Measurements from ENCODE around the gene NDUFS5.
A peak's percentile ranks its signal among the peaks of the same experiment; 100 is the strongest.

The NDUFS5 gene

GRCh38 chr1:39076799-39077148 is 50.6 kb downstream of the NDUFS5 start:
- TF ChIP-seq FOXM1 (IDR thresholded peaks at IDR 0.05; ENCODE audit: borderline replicate concordance) (no peak), ZNF384 (IDR thresholded peaks at IDR 0.05) (no peak), TARDBP (IDR thresholded peaks at IDR 0.05) (no peak), ELF4 (IDR thresholded peaks at IDR 0.05) (no peak), SP1 (IDR thresholded peaks at IDR 0.05) (no peak), BHLHE40 (IDR thresholded peaks at IDR 0.05; ENCODE audit: borderline replicate concordance) (no peak), LEF1 (IDR thresholded peaks at IDR 0.05; ENCODE audit: borderline replicate concordance) (no peak), ARNT (IDR thresholded peaks at IDR 0.05) (no peak), CTBP1 (IDR thresholded peaks at IDR 0.05; ENCODE audit: borderline replicate concordance) (no peak), FOXA1 (IDR thresholded peaks at IDR 0.05) (no peak), NFRKB (IDR thresholded peaks at IDR 0.05) (no peak), FOXK2 (IDR thresholded peaks at IDR 0.05) (no peak), L3MBTL2 (conservative IDR thresholded peaks at IDR 0.05) (no peak), HDGF (IDR thresholded peaks at IDR 0.05; ENCODE audit: borderline replicate concordance) (no peak), SUZ12 (IDR thresholded peaks at IDR 0.05) (no peak)
- TF ChIP-seq, protein P1, sequence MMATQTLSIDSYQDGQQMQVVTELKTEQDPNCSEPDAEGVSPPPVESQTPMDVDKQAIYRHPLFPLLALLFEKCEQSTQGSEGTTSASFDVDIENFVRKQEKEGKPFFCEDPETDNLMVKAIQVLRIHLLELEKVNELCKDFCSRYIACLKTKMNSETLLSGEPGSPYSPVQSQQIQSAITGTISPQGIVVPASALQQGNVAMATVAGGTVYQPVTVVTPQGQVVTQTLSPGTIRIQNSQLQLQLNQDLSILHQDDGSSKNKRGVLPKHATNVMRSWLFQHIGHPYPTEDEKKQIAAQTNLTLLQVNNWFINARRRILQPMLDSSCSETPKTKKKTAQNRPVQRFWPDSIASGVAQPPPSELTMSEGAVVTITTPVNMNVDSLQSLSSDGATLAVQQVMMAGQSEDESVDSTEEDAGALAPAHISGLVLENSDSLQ (IDR thresholded peaks at IDR 0.05): no peak
- POLR2A ChIA-PET: interaction anchor here (2.0 kb wide), 1 partner anchor 50 kb away, joined by 5 read pairs; the partner anchor contains the start of gene NDUFS5
- CTCF ChIA-PET: interaction anchor here (0.7 to 0.8 kb wide), 2 partner anchors 16 to 115 kb away, joined by 3 read pairs; no protein-coding TSS in a partner anchor
- no peak for DNase-seq (ENCODE audit: extremely low spot score)

- no peak for DNase-seq (ENCODE audit: extremely low spot score)
- POLR2A ChIA-PET: no interaction called here
- TF ChIP-seq ZNF384 (IDR thresholded peaks at IDR 0.05): no peak
- TF ChIP-seq, protein P1 (IDR thresholded peaks at IDR 0.05): no peak
- CTCF ChIA-PET: interaction anchor here (0.6 kb wide), 1 partner anchor 178 kb away, joined by 7 read pairs; no protein-coding TSS in a partner anchor
Measured at GRCh38 chr1:39080269-39080826, 54.2 kb downstream of the NDUFS5 start.

DNA sequence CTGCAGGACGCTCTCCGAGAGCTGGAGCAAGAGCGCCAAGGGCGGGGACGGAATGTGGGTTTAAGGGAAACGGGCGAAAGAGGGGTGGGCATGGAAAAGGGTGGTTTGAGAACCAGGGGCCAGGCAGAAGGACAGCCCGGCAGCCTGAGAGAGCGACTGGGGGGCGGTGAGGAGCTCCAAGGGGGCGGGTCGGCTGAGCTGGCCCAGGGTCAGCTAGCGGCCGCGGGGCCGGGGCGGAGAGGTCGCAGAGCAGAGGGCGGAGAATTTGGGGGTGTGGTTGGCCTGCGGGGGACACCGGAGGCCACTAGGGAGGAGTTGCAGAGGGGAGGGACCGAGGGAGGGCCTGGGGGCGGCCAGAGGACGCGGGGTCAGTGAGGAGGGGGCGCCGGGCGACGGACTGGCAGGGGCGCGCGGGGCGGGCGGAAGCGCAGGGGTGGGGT is 54.7 kb downstream of the NDUFS5 start:
- no peak for TF ChIP-seq SUZ12 (IDR thresholded peaks at IDR 0.05)
- ChIA-PET CTCF (interaction anchor here (0.6 kb wide), 1 partner anchor 178 kb away, joined by 7 read pairs; no protein-coding TSS in a partner anchor), POLR2A (interaction anchor here (2.0 kb wide), 1 partner anchor 55 kb away, joined by 6 read pairs; the partner anchor contains the start of gene NDUFS5)
- DNase-seq (ENCODE audit: extremely low spot score): no peak

DNA sequence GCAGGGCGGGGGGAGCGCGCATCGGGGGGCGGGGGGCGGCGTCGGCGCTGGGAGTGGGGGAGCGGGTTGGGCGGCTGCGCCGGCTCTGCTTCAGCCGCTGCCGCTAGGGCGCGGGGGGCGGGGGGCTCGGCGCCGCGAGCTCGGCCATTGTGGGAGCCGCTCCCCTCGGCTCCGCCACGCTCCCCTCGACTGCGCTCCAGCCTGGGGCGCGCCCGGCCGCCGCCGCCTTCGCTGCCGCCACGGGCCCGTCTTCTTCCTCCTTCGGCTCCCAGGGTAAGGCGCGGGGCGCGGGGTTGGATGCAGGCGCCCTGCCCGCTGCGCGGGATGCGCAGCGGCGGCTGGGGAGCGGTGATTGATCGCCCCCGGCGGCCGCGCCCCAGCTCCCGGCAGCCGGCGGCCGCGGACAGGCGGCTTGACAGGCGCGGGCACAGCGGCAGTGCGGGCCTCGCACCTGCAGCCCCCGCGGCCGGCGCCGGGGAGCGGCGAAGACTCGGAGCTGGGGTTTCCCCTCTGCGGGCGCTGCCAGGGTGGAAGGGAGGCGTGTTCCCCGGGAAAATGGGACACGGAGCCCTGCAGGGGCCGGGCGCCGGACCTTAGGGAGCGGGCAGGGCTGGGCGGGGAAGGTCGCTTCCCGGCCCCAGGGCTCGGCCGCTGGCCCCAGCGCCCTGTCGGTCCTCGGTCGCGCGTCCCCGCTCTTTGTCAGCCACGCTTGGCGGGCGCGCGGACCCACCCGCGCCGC is 55.3 kb downstream of the NDUFS5 start:
- CTCF ChIA-PET: interaction anchor here (1.1 kb wide), 1 partner anchor 11 kb away, joined by 3 read pairs; no protein-coding TSS in a partner anchor
- TF ChIP-seq NFRKB (IDR thresholded peaks at IDR 0.05): no peak
- no peak for TF ChIP-seq HDGF (IDR thresholded peaks at IDR 0.05; ENCODE audit: borderline replicate concordance)
- peak; percentile 49 for DNase-seq (ENCODE audit: extremely low spot score)
- POLR2A ChIA-PET: interaction anchor here (2.0 kb wide), 1 partner anchor 55 kb away, joined by 6 read pairs; the partner anchor contains the start of gene NDUFS5

- TF ChIP-seq BHLHE40 (IDR thresholded peaks at IDR 0.05; ENCODE audit: borderline replicate concordance): no peak
- no peak for TF ChIP-seq LEF1 (IDR thresholded peaks at IDR 0.05; ENCODE audit: borderline replicate concordance)
- TF ChIP-seq SP1 (IDR thresholded peaks at IDR 0.05): no peak
- TF ChIP-seq, protein P1 (IDR thresholded peaks at IDR 0.05): no peak
- TF ChIP-seq SUZ12 (IDR thresholded peaks at IDR 0.05): no peak
- no peak for TF ChIP-seq ELF4 (IDR thresholded peaks at IDR 0.05)
- no peak for TF ChIP-seq ARNT (IDR thresholded peaks at IDR 0.05)
- no peak for TF ChIP-seq ZNF384 (IDR thresholded peaks at IDR 0.05)
- no peak for TF ChIP-seq TARDBP (IDR thresholded peaks at IDR 0.05)
- TF ChIP-seq CTBP1 (IDR thresholded peaks at IDR 0.05; ENCODE audit: borderline replicate concordance): no peak
- no peak for TF ChIP-seq HDGF (IDR thresholded peaks at IDR 0.05; ENCODE audit: borderline replicate concordance)
- no peak for TF ChIP-seq L3MBTL2 (conservative IDR thresholded peaks at IDR 0.05)
- TF ChIP-seq FOXK2 (IDR thresholded peaks at IDR 0.05): no peak
- no peak for TF ChIP-seq NFRKB (IDR thresholded peaks at IDR 0.05)
- DNase-seq (ENCODE audit: extremely low spot score): no peak
- ChIA-PET CTCF (interaction anchor here (1.1 to 1.8 kb wide), 2 partner anchors 10 kb away, joined by 3 to 7 read pairs; no protein-coding TSS in a partner anchor), POLR2A (interaction anchor here (2.0 kb wide), 1 partner anchor 56 kb away, joined by 6 read pairs; the partner anchor contains the start of gene NDUFS5)
Measured at GRCh38 chr1:39082010-39082799, 56.1 kb downstream of the NDUFS5 start.

Data from HEK293T (cell line).